DND-41 (cell line): Measurements from ENCODE around the gene CLEC4F.

Experiments
- ATAC-seq: fragments of 200-7000 bp; cut with Tn5 transposase; 3 replicates; pipeline ENCODE4 v1.9.1; 2021; ENCODE audit warnings: low read depth; ENCODE audit not compliant: insufficient read depth
- DNase-seq: peaks from one replicate; pipeline ENCODE4 v3.0.0-alpha.2; 2020
- H2AFZ ChIP-seq: 2 replicates; pipeline ENCODE4 v1.6.0; 2012; ENCODE audit warnings: low read depth, low read length
- H3K27ac ChIP-seq: 2 replicates; pipeline ENCODE4 v1.5.1; 2012; ENCODE audit warnings: low read length, inconsistent platforms
- H3K27me3 ChIP-seq: fragments of 200-600 bp; sonication (generic); 2 replicates; pipeline ENCODE4 v1.6.0; 2012; ENCODE audit warnings: low read length, mild to moderate bottlenecking, inconsistent platforms; ENCODE audit not compliant: insufficient read depth, poor library complexity
- H3K36me3 ChIP-seq: 2 replicates; pipeline ENCODE4 v1.5.1; 2012; ENCODE audit warnings: low read length, inconsistent platforms; ENCODE audit not compliant: insufficient read depth
- H3K4me1 ChIP-seq: 2 replicates; pipeline ENCODE4 v1.5.1; 2012; ENCODE audit warnings: mild to moderate bottlenecking, low read length; ENCODE audit not compliant: insufficient read depth
- H3K4me2 ChIP-seq: 2 replicates; pipeline ENCODE4 v1.6.0; 2012; ENCODE audit warnings: mild to moderate bottlenecking, moderate library complexity, low read length, inconsistent platforms; ENCODE audit not compliant: insufficient read depth
- H3K4me3 ChIP-seq, 2 experiments: fragments of 200-600 bp in 1 of 2; shearing (Covaris generic) in 1 of 2; 2 replicates each; pipeline ENCODE4 v1.5.1; 2012 to 2016; ENCODE audit warnings: inconsistent platforms in 2 of 2, low read length in 2 of 2, mild to moderate bottlenecking in 2 of 2, low read depth in 1 of 2, moderate library complexity in 1 of 2
- H3K79me2 ChIP-seq: 2 replicates; pipeline ENCODE4 v1.6.0; 2012; ENCODE audit warnings: low read length, inconsistent platforms; ENCODE audit not compliant: insufficient read depth
- H3K9ac ChIP-seq: 2 replicates; pipeline ENCODE4 v1.6.0; 2012; ENCODE audit warnings: low read depth, mild to moderate bottlenecking, inconsistent platforms, low read length, moderate library complexity
- H3K9me3 ChIP-seq: 2 replicates; pipeline ENCODE4 v1.5.1; 2012; ENCODE audit warnings: low read length, moderate library complexity, mild to moderate bottlenecking, inconsistent platforms; ENCODE audit not compliant: insufficient read depth, severe bottlenecking
- H4K20me1 ChIP-seq: 2 replicates; pipeline ENCODE4 v1.6.0; 2012; ENCODE audit warnings: low read length; ENCODE audit not compliant: insufficient read depth
- EZH2 ChIP-seq: IDR thresholded peaks from 3 replicates; pipeline ENCODE4 v1.6.1; 2012; ENCODE audit warnings: borderline replicate concordance, low read depth, mild to moderate bottlenecking, moderate library complexity, low read length, inconsistent platforms; ENCODE audit not compliant: severe bottlenecking
- TF ChIP-seq, protein P1 (sequence below): IDR thresholded peaks from 2 replicates; pipeline ENCODE4 v1.5.1; 2012; ENCODE audit warnings: borderline replicate concordance, low read length, moderate library complexity, mild to moderate bottlenecking; ENCODE audit not compliant: poor library complexity, severe bottlenecking; ENCODE audit errors: extremely low read depth

The CLEC4F gene

DNA sequence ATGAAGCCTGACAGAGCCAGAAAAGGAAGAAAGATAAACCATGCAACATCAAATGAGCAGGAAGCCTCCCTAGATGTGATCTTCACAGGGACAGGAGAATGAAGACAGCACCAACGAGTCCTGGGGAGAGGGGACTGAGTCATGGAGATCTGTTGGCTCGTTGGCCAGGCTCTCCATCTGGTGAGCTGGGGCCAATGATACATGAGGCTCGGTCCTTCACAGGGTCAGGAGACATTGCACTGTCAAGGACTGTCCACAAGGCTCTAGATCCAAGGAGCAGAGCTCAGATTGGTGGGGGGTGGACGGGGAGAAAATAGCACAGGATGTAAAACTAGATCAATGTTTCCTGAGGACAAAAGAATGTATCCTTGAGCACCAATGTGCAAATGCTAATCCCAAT lies 14.5 kb upstream of the CLEC4F start:
- Histone ChIP-seq H2AFZ (no peak overlapping the region), H3K9ac (no peak overlapping the region), H3K79me2 (no peaks in the 10 kb centered on the region), H3K36me3 (no peaks in the 10 kb centered on the region), H3K4me2 (no peak overlapping the region), H3K4me3 (no peak overlapping the region), H3K27me3 (peaks cover 5% of the 10 kb centered on the region), H3K9me3 (no peaks in the 10 kb centered on the region), H3K27ac (no peak overlapping the region), H3K4me1 (no peaks in the 10 kb centered on the region), H4K20me1 (peaks cover 2% of the 10 kb centered on the region; the same call in 1 of the 2 replicates)
- no peak for TF ChIP-seq EZH2
- TF ChIP-seq, protein P1, sequence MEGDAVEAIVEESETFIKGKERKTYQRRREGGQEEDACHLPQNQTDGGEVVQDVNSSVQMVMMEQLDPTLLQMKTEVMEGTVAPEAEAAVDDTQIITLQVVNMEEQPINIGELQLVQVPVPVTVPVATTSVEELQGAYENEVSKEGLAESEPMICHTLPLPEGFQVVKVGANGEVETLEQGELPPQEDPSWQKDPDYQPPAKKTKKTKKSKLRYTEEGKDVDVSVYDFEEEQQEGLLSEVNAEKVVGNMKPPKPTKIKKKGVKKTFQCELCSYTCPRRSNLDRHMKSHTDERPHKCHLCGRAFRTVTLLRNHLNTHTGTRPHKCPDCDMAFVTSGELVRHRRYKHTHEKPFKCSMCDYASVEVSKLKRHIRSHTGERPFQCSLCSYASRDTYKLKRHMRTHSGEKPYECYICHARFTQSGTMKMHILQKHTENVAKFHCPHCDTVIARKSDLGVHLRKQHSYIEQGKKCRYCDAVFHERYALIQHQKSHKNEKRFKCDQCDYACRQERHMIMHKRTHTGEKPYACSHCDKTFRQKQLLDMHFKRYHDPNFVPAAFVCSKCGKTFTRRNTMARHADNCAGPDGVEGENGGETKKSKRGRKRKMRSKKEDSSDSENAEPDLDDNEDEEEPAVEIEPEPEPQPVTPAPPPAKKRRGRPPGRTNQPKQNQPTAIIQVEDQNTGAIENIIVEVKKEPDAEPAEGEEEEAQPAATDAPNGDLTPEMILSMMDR: no peak
- no peak for DNase-seq
- ATAC-seq: no peak

DNA sequence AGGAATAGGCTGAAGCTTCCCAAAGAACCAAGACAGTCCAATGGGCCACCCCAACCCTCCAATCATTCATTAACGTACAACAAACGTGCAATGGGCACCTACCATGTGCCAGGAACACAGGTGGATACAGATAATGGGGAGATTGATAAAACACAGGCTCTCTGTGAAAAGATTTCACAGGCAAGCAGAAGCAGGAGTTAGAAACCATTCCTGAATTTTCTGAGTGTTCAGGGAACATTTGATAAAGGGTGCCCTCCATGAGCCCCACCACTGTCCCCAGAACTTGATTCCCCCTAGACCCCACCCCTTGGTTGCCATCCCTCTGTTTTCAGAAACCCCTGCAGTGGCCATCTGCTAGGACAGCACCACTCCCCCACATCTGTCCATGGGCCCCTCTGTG lies 13.7 kb upstream of the CLEC4F start:
- TF ChIP-seq, protein P1: no peak
- no peak for TF ChIP-seq EZH2
- Histone ChIP-seq H3K4me3 (no peak overlapping the region), H3K4me1 (no peaks in the 10 kb centered on the region), H3K27ac (no peak overlapping the region), H3K4me2 (no peak overlapping the region), H3K27me3 (peaks cover 5% of the 10 kb centered on the region), H4K20me1 (peaks cover 2% of the 10 kb centered on the region; the same call in 1 of the 2 replicates), H2AFZ (no peak overlapping the region), H3K9ac (no peak overlapping the region), H3K9me3 (no peaks in the 10 kb centered on the region), H3K79me2 (no peaks in the 10 kb centered on the region), H3K36me3 (no peaks in the 10 kb centered on the region)
- no peak for ATAC-seq
- no peak for DNase-seq

DNA sequence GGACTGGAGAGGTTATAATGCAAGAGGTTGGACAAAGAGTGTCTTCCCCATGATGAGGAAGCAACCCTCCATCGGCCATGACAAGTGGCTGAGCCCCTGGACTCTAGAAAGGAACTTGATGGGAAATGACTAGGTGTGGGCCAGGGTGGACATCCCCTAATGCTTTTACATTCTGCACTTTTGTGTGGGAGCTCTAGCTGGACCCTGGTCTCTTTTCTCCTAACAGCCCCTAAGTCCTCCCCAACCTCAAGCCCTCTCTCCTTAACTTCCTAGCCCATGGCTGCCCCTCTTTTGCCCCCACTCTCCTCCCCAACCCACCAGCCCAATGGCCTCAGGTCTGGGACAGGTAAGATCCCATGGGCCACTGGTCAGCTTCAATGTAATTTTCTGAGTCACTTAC lies 12.8 kb upstream of the CLEC4F start:
- DNase-seq (no peak), ATAC-seq (no peak)
- H3K36me3 ChIP-seq: no peaks in the 10 kb centered on the region

More for the DNA sequence above, 12.8 kb upstream of the CLEC4F start:
- H3K4me1 ChIP-seq: no peaks in the 10 kb centered on the region
- no peaks in the 10 kb centered on the region for H3K79me2 ChIP-seq
- H2AFZ ChIP-seq: no peak overlapping the region
- peaks cover 7% of the 10 kb centered on the region for H3K27me3 ChIP-seq
- H3K9ac ChIP-seq: no peak overlapping the region
- no peaks in the 10 kb centered on the region for H3K9me3 ChIP-seq
- peaks cover 2% of the 10 kb centered on the region; the same call in 1 of the 2 replicates for H4K20me1 ChIP-seq
- TF ChIP-seq EZH2: no peak
- TF ChIP-seq, protein P1: no peak
- no peak overlapping the region for H3K4me3 ChIP-seq
- no peak overlapping the region for H3K4me2 ChIP-seq
- H3K27ac ChIP-seq: no peak overlapping the region
